ENCODE results near the gene PIGO. TPM values are rescaled to one million over a fixed set of nuclear protein-coding genes. Genes with fewer than 3 reads are reported as not detected.

The PIGO gene
- polyA plus RNA-seq, 1 of the 3 experiments (the other 2 are of a cell fraction), result 31.0 TPM

GRCh38 chr9:35105571-35106342, 9.4 kb upstream of the PIGO start:
- no peak overlapping the region for H3K4me3 ChIP-seq (ENCODE audit: low read depth in 2 of 2, low read length in 1 of 2)
- TF ChIP-seq JUND (IDR thresholded peaks at IDR 0.05) (no peak), USF2 (IDR thresholded peaks at IDR 0.05; ENCODE audit: borderline replicate concordance, low read depth, low read length) (no peak), ELF1 (IDR thresholded peaks at IDR 0.05) (no peak), RXRA (IDR thresholded peaks at IDR 0.05; ENCODE audit: borderline replicate concordance, low read depth) (no peak), RAD21 (IDR thresholded peaks at IDR 0.05; ENCODE audit: low read length) (no peak), RFX5 (IDR thresholded peaks at IDR 0.05; ENCODE audit: low read length) (no peak), YY1 (IDR thresholded peaks at IDR 0.05; ENCODE audit: low read depth) (no peak), GABPA (IDR thresholded peaks at IDR 0.05; ENCODE audit: low read depth) (no peak), RCOR1 (IDR thresholded peaks at IDR 0.05; ENCODE audit: low read length) (no peak)
- ChIA-PET POLR2A (interaction anchor here (4.0 kb wide), 1 partner anchor 9 kb away, joined by 35 read pairs; the partner anchor contains the start of gene ATOSB), CTCF (interaction anchor here (1.0 to 3.8 kb wide), 4 partner anchors 10 to 206 kb away, joined by 3 to 25 read pairs (median 9); partner anchors contain the start of genes ATOSB and PIGO)
- no peak for DNase-seq
- peaks cover 21% of the 10 kb centered on the region for H3F3A ChIP-seq (replicated peaks; ENCODE audit: insufficient read depth)
- H3K4me2 ChIP-seq, result no peak overlapping the region
- H3K9me2 ChIP-seq, result no peaks in the 10 kb centered on the region
- H3K9me3 ChIP-seq, result no peaks in the 10 kb centered on the region
- H3K27ac ChIP-seq (ENCODE audit: low read depth in 2 of 2, low read length in 1 of 2), result no peak overlapping the region
- H3K4me1 ChIP-seq (ENCODE audit: control insufficient read depth in 1 of 2, insufficient read depth in 2 of 2, low read depth in 1 of 2, low read length in 1 of 2), result peaks cover 24 to 35% of the 10 kb centered on the region in 2 experiments
- WGBS (ENCODE audit: low lambda C conversion rate), result 92% methylated on average over 13 of the region's 13 CpGs
- no peak overlapping the region for H2AFZ ChIP-seq (ENCODE audit: low read depth)
- peaks cover 25 to 59% of the 10 kb centered on the region in 2 experiments for H3K36me3 ChIP-seq (replicated peaks in 1 of 2; ENCODE audit: control insufficient read depth in 1 of 2, insufficient read depth in 2 of 2, low read length in 1 of 2)
- no peaks in the 10 kb centered on the region for H3K27me3 ChIP-seq (ENCODE audit: insufficient read depth)
- H3K79me2 ChIP-seq (ENCODE audit: insufficient read depth), result peaks cover 50% of the 10 kb centered on the region
- peaks cover 19% of the 10 kb centered on the region; the same call in 1 of the 2 replicates for H4K20me1 ChIP-seq (ENCODE audit: insufficient read depth)
- H3K9ac ChIP-seq, result no peak overlapping the region

GRCh38 chr9:35105126-35105525, 8.7 kb upstream of the PIGO start:
- Histone ChIP-seq H3K4me3 (ENCODE audit: low read depth in 2 of 2, low read length in 1 of 2) (no peak overlapping the region), H3F3A (replicated peaks; ENCODE audit: insufficient read depth) (peaks cover 21% of the 10 kb centered on the region), H3K9me3 (no peaks in the 10 kb centered on the region), H3K36me3 (replicated peaks in 1 of 2; ENCODE audit: control insufficient read depth in 1 of 2, insufficient read depth in 2 of 2, low read length in 1 of 2) (peaks cover 31 to 65% of the 10 kb centered on the region in 2 experiments), H3K9me2 (no peaks in the 10 kb centered on the region), H3K4me1 (ENCODE audit: control insufficient read depth in 1 of 2, insufficient read depth in 2 of 2, low read depth in 1 of 2, low read length in 1 of 2) (peaks cover 21 to 29% of the 10 kb centered on the region in 2 experiments; a peak in 3 of 4 replicates), H3K4me2 (no peak overlapping the region), H4K20me1 (ENCODE audit: insufficient read depth) (peaks cover 16% of the 10 kb centered on the region; the same call in 1 of the 2 replicates), H3K27me3 (ENCODE audit: insufficient read depth) (no peaks in the 10 kb centered on the region), H3K27ac (ENCODE audit: low read depth in 2 of 2, low read length in 1 of 2) (no peak overlapping the region), H3K79me2 (ENCODE audit: insufficient read depth) (peaks cover 43% of the 10 kb centered on the region), H3K9ac (no peak overlapping the region), H2AFZ (ENCODE audit: low read depth) (no peak overlapping the region)
- POLR2A ChIA-PET, result interaction anchor here (2.4 to 4.0 kb wide), 2 partner anchors 9 to 26 kb away, joined by 29 to 35 read pairs; partner anchors contain the start of genes ATOSB and FANCG
- TF ChIP-seq FOXM1 (IDR thresholded peaks at IDR 0.05; ENCODE audit: low read depth), result no peak
- TF ChIP-seq FOSL2 (IDR thresholded peaks at IDR 0.05; ENCODE audit: borderline replicate concordance, low read depth), result no peak
- TF ChIP-seq GABPA (IDR thresholded peaks at IDR 0.05; ENCODE audit: low read depth), result no peak
- TF ChIP-seq POLR2AphosphoS5 (IDR thresholded peaks at IDR 0.05; ENCODE audit: low read depth, low read length), result no peak
- no peak for TF ChIP-seq RFX5 (IDR thresholded peaks at IDR 0.05; ENCODE audit: low read length)
- no peak for TF ChIP-seq FOXJ3 (CRISPR knock-in tag; IDR thresholded peaks at IDR 0.05)
- no peak for TF ChIP-seq SIN3A (IDR thresholded peaks at IDR 0.05; ENCODE audit: borderline replicate concordance, low read depth, low read length)
- TF ChIP-seq MEF2A (IDR thresholded peaks at IDR 0.05; ENCODE audit: borderline replicate concordance, low read depth), result no peak
- no peak for TF ChIP-seq MAX (IDR thresholded peaks at IDR 0.05; ENCODE audit: low read depth)
- CTCF ChIA-PET, result interaction anchor here (1.0 to 3.8 kb wide), 3 partner anchors 9 to 12 kb away, joined by 3 to 25 read pairs (median 11); partner anchors contain the start of genes ATOSB and PIGO
- DNase-seq, result no peak
- WGBS (ENCODE audit: low lambda C conversion rate), result 94% methylated on average over 11 of the region's 12 CpGs
